GM19035 (cell line): ENCODE data around the gene TUBA4A.

Experiments
- ATAC-seq: cut with Tn5 transposase; IDR thresholded peaks from one replicate; pipeline ENCODE4 v1.9.1; 2021; ENCODE audit not compliant: unreplicated experiment

Gene TUBA4A

DNA sequence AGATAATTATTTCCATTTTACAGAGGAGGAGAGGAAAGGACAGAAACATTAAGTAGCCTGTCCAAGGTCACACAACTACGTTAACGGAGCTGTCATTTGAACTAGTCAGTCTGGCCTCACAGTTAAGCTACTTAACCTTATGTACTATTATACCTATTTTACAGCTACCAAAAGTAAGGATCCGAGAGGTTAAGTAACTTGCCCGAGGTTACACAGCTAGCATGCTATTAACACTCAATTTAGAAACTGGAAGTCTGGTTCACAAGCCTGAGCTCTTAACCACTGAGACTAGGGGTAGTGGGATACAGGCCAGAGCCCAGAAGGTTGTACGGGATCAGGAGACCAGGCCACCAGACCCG, 8.9 kb downstream of the TUBA4A start:
- no peak for ATAC-seq

DNA sequence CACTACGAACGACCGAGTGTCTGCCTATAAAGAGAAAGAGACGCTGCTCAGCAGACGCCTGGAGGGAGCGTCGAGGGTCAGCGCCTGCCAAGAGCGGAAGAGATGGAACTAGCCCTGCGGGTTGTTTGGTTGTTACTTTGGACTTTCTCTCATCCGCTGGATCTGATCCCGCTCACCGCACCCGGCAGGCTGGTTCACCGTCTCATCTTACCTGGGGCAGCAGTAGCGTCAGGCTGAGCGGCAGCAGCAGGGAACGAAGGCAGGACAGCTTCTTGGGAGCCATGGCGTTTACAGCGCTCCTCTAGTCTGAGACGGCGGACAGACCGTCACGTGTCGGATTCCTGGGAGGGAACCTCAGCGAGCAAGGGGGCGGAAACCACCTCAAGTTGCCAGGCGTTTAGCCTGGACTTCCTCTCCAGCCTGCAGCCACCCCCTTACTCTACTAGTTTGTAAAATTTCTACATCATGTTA, 10.4 kb downstream of the TUBA4A start:
- no peak for ATAC-seq

GRCh38 chr2:219234331-219234730, 19.4 kb downstream of the TUBA4A start:
- ATAC-seq = no peak

GRCh38 chr2:219230059-219230540, 23.6 kb downstream of the TUBA4A start:
- ATAC-seq = peak; percentile 17

DNA sequence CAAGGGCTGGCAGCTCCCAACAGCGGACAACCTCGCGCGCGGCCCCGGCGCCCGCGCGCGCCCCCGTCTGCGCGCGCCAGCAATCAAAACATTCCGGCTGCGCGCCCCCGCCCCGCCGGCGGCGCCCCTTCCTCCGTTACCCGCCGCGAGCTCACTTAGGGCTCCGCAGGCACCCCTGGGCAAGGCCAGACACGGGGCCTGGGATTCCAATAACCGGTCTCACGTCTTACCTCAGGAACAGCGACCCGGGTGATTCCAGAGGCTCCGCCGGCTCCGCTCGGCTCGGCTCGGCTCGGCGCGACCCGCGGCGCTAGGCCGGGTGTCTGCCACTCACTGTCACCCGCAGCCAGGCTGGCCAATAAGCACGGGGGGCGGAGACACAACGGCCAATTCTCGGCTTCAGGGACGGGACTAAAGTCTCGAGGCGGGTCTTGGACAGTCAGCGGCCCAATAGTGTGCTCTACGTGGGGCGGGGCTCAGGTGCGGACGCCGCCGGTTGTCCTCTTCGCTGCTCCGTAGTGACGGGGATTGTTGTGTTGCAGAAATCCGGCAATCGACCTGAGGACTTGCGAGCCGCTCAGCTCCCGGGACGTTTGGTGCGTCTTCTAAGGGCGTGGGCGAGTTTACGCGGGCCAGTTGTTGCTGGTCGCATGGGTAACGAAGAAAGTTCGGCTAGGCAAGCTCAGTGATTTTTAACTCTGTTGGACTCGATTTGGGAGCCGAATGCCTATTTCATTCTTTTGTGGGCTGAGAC, 24.2 kb downstream of the TUBA4A start, which contains the start of the genes ANKZF1 and ATG9A:
ANKZF1 (plus strand) TSS at position 502 of the 754 bp plus-strand sequence. CDS start 452 bp downstream, outside the sequence.
ATG9A (minus strand) TSS at position 332 of the 754 bp plus-strand sequence. CDS start 1,612 bp downstream, outside the sequence.
- ATAC-seq = peak; percentile 96

- ATAC-seq = no peak
These were observed 24.8 kb downstream of the TUBA4A start for GRCh38 chr2:219228911-219229304.

DNA sequence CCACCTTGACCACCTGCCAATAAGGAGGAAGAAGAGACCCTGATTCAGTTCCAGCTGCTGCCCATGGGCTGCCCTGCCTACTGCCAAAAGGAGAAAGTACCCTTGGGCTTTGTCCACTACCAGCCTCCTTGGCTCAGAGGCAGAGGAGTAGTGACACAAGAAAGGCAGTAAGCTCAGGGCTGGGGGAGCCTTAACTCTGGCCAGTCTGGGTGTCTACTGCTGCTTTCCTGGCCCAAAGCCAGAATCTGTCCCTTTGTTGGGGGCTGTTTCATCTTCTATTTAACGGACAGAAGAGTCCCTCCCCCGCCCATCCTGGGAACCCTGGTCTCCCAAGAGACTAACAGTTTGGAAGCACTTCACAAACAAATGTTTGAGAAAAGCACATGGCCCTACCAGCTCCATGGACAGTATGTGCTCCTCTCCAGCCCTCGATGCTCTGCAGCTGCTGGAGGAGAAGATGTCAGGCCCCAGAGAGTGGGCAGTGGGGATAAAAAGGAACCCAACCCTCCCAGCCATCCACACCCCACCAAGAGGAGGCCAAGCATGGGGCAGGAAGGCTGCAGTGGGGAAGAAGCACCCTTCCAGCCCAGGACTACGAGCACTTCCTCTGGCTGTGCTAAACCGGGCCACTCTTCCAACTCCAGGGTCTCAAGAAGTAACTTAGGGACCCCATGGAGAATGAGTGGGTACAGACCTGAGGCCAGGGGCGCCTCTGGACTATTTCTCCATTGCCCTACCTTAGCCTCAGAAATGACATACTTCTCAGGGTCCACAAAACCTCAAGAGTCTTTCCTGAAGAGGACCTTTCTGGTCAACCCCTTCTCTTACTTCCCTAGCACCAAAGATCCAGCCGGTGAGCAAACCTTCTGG, 25.4 kb downstream of the TUBA4A start:
- ATAC-seq = no peak

DNA sequence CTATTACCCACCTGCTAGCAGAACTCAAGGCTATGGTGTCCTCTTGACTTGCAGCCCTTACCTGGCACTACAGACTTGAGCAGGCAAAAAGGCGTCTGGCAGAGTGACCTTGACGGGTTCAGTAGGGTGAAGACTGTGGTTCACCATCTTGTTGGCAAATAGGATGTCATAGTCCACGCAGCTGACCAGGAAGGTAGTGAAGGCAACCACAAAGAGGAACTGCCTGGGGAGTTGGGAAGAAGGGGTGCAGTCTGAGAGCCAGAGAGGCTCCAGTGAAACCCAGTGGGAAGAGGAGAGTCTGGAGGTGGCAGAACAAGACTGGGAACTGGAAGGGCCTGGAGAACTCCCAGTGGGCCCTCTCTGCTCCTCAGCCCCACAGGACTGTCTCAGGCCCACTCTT, 28.4 kb downstream of the TUBA4A start:
- ATAC-seq = no peak

DNA sequence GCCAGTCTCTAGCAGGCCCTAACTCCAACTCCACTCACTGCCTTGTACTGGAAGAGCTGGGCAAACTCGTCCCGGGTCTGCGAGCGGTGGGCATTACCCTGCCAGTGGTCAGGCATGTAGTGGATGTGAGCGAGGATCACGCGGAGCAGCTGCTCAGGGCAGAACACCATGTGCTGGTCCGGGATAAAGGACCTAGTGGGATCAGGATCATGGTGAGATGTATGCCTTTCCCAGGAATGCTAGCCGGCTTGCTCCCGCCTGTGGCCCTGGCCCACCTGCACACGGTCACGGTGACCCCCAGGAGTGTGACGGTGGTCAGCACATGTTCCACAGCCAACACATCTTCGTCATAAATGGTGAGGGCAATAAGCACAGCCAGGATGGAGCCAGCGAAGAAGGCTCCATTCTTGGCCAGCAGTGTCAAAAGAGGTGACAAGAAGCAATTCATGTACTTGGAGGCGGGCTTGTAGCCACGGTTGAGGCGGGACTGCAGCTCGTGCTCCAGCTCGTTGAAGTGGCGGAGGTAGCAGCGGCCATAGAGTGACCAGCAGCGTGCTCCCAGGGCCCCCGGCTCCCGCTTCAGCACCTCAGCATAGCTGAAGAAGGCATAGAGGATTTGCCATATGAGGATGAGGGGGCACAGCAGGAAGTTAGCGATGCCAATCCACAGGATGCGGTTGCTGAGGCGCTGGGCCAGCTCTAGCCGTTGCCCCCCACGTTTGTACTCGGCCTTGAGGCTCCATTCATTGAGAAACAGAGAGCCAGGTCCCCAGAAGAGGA, 29.7 kb downstream of the TUBA4A start:
- ATAC-seq = no peak

DNA sequence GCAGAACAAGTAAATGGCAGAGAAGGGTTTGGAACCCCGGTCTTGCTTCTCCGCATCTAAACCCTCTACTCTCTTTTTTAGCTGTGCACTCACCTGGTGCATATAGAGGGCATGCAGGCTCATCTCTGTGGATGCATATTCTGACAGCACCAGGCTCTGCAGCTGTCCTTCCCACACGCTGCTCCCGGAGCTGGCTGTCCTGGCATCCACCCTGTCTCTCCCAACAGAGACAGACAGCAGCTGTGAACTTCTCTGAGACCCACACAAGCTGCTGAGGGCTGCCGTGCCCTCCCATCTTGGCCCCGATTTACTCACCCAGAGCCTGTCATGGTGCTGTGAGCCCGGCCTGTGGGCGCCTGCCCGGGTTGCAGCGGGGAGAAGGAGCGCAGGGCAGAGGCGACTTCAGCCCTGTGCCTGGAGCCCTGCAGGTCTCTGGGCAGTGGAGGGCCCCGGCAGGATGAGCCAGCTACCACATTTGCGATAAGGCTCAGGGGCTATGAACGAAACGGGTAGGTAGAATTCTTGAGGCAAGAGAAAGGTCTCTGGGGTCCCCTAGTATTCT, 31.7 kb downstream of the TUBA4A start:
- no peak for ATAC-seq

GRCh38 chr2:219220652-219221402, 32.9 kb downstream of the TUBA4A start:
- ATAC-seq = no peak

- ATAC-seq = no peak
These were observed 33.8 kb downstream of the TUBA4A start for GRCh38 chr2:219219784-219220532.

DNA sequence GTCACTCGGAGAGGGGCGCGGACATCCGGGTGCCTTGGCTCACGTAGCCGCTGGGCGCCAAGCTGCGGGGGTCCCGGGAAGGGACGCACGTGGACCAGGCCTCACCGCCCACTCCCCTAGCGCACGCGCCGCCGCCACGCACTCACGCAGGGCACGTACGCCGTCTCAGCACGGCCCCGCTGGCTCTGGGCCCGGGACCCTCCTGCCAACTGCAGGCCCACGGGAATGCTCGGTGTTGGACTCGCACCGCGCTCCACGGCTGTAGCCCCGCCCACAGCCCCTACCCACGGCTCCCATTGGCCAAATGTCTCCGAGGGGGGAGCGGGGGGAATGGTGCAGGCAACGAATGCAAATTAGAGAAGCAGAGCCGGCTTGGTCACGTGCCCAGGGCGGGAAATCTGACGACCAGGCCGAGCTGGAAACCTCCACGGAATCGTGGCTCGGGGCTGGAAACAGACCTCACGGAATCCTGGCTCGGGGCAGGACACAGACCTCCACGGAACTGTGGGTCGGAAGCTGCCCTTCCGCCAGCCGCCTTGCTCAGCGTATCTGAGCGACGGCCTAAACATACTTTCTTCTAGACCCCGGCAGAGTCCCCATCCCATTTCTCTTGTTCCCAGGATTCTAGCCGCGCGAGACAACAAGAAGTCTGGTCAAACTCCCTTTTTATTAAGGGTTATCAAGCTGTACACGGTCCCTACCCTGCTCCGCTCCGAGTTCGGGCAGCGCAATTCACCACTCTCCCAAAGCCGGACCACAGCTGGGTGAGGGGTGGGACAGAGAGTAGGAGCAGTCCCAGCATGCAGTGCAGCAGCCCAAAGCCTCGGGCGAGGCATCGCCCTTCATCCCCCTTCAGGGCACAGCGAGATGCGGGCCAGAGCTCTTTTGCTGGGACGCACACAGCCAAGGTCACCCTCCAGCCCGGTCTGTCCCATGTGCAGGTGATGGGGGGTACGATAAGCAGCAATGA, 34.7 kb downstream of the TUBA4A start, which contains the start of gene ABCB6:
ABCB6 (minus strand) TSS at position 227 of the 970 bp plus-strand sequence. CDS start 285 bp downstream, outside the sequence.
- peak; percentile 77 for ATAC-seq

GRCh38 chr2:219218217-219218731, 35.4 kb downstream of the TUBA4A start:
- ATAC-seq = peak; percentile 31

- no peak for ATAC-seq
These were observed 37.2 kb downstream of the TUBA4A start for GRCh38 chr2:219216535-219216915.

DNA sequence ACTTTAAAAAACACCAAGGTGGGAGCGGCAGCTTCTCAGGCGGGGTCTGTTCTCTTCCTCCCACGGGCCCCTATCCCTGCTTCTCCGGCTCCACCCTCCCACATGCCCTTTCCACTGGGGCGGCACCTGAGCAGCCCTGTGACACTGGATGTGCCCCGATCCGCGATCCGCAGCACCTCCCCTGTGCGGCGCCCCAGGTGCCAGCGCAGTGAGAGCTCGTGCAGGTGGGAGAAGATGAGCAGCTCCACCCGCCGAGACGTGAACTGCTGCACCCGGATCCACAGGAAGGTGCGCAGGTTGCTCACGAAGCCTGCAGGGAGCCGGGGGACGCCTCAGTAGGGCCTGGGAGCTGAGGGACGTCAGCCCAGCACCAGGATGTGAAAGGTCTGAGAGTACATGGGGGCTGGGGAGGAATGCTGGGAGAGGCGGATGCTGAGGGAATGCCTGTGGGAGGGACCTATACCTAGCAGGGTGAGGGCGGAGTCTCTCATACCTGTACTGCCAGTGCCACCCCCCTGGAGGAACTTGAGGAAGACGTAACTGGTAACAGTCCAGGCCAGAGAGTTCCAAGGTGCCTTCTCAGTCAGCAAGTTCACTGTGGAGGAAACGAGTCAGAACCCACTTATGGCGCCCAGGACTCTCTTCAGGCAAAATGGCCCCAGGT, 37.7 kb downstream of the TUBA4A start:
- no peak for ATAC-seq

DNA sequence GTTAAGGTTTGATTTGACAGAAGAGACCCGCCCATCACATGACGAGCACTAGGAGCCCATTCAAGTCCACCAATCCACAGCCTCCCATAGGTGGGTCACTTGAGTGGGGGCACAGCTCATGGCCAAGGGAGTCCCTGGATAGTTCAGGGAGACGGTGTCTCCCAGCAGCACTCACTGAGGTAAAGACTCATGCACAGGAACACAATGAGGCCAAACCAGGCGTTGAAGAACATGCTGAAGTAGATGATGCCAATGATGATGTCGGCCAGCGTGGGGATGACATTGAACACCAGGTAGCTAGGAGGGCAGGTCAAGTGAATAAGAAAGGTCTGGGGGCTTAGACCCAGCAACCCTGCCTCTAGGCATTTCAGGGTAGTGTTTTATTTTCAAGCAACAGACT, 38.9 kb downstream of the TUBA4A start:
- no peak for ATAC-seq
